Naive thymus-derived CD4-positive, alpha-beta T cell (primary cell): ENCODE data around the gene APOBEC3B. TPM values are rescaled to one million over a fixed set of nuclear protein-coding genes. Genes with fewer than 3 reads are reported as not detected.
"Not testable (repeated sequence)": the region's sequence is repeated elsewhere in the genome, so short reads cannot be mapped to it uniquely, and the experiment has no call there.

Experiments
- ATAC-seq: fragments of 150-1000 bp; cut with Tn5 transposase; 2 replicates; pipeline ENCODE4 v1.10.0; 2021; ENCODE audit warnings: mild to moderate bottlenecking, moderate library complexity
- CTCF ChIA-PET: fragments of 350-600 bp; sonication (Branson Sonifier 250); formaldehyde crosslinking; loops from one replicate; lab custom pipeline; 2021; ENCODE audit warnings: antibody characterized with exemption; lab: Charles Lee
- POLR2A ChIA-PET: fragments of 350-600 bp; sonication (Branson Sonifier 250); formaldehyde crosslinking; loops from one replicate; lab custom pipeline; 2021; ENCODE audit warnings: antibody characterized with exemption, inconsistent platforms; lab: Charles Lee
- DNase-seq, 9 donors: peaks; one replicate each; pipeline versions ENCODE4 v3.0.0 to v3.0.0-alpha.2; 2020 to 2022; ENCODE audit warnings: mixed read lengths in 1 of 9
- H3K27ac ChIP-seq: one replicate; pipeline ENCODE4 v1.7.0; 2013; ENCODE audit warnings: mild to moderate bottlenecking, low read depth, low read length, moderate library complexity
- H3K27me3 ChIP-seq, 2 donors: one replicate each; pipeline ENCODE4 v1.7.0; 2013; ENCODE audit warnings: low read length in 2 of 2, mild to moderate bottlenecking in 2 of 2, moderate library complexity in 2 of 2; ENCODE audit not compliant: control insufficient read depth in 2 of 2, insufficient read depth in 2 of 2
- H3K36me3 ChIP-seq, 3 experiments: 1 replicate in 2 of 3; 2 replicates in 1 of 3; pipeline ENCODE4 v1.7.0; 2013; ENCODE audit warnings: low read length in 3 of 3, mild to moderate bottlenecking in 3 of 3, moderate library complexity in 1 of 3; ENCODE audit not compliant: insufficient read depth in 3 of 3, control insufficient read depth in 2 of 3
- H3K4me1 ChIP-seq, 2 donors: one replicate each; pipeline ENCODE4 v1.7.0; 2013; ENCODE audit warnings: low read length in 2 of 2, mild to moderate bottlenecking in 2 of 2, moderate library complexity in 1 of 2; ENCODE audit not compliant: control insufficient read depth in 2 of 2, insufficient read depth in 2 of 2
- H3K4me3 ChIP-seq: 2 replicates; pipeline ENCODE4 v1.7.0; 2013; ENCODE audit warnings: mild to moderate bottlenecking, low read length
- H3K9me3 ChIP-seq, 3 experiments: 1 replicate in 2 of 3; 2 replicates in 1 of 3; pipeline ENCODE4 v1.7.0; 2013; ENCODE audit warnings: low read length in 3 of 3; ENCODE audit not compliant: control insufficient read depth in 2 of 3
- H3K27ac Mint-ChIP-seq, 9 donors: one replicate each; pipeline ENCODE4 v1.8.0; 2020 to 2022; ENCODE audit warnings: mixed read lengths in 9 of 9, mild to moderate bottlenecking in 8 of 9, moderate library complexity in 5 of 9, inconsistent platforms in 2 of 9
- H3K27me3 Mint-ChIP-seq, 5 donors: one replicate each; pipeline ENCODE4 v1.8.0; 2021 to 2022; ENCODE audit warnings: mixed read lengths in 5 of 5, mild to moderate bottlenecking in 1 of 5
- H3K36me3 Mint-ChIP-seq, 5 donors: one replicate each; pipeline ENCODE4 v1.8.0; 2020 to 2022; ENCODE audit warnings: mixed read lengths in 5 of 5, mild to moderate bottlenecking in 3 of 5, inconsistent platforms in 1 of 5
- H3K4me1 Mint-ChIP-seq, 7 donors: one replicate each; pipeline ENCODE4 v1.8.0; 2020 to 2022; ENCODE audit warnings: mixed read lengths in 7 of 7, mild to moderate bottlenecking in 3 of 7, inconsistent platforms in 1 of 7
- H3K4me3 Mint-ChIP-seq, 10 donors: one replicate each; pipeline ENCODE4 v1.8.0; 2020 to 2022; ENCODE audit warnings: mild to moderate bottlenecking in 10 of 10, mixed read lengths in 10 of 10, moderate library complexity in 6 of 10, inconsistent platforms in 2 of 10
- H3K9me3 Mint-ChIP-seq, 11 donors: one replicate each; pipeline ENCODE4 v1.8.0; 2020 to 2022; ENCODE audit warnings: mixed read lengths in 11 of 11, mild to moderate bottlenecking in 4 of 11, inconsistent platforms in 1 of 11, moderate library complexity in 1 of 11
- intact Hi-C, 2 donors: fragments of 100-400 bp; cut with micrococcal nuclease; formaldehyde crosslinking; loops; one replicate each; pipeline ENCODE4 v1.15.1; 2023
- polyA plus RNA-seq, 2 donors: library from polyadenylated mRNA; unstranded; fragments of 300-500 nt; fragmentation: Illumina TruSeq; gene quantifications; one replicate each; pipeline ENCODE4 v1.2.3, GENCODE V29; 2021
- total RNA-seq, 6 experiments: library from RNA in 5 of 6; stranded (reverse) in 5 of 6; gene quantifications; 1 replicate in 5 of 6; 2 replicates in 1 of 6; pipeline ENCODE4 v1.2.3 and lab custom pipeline; 2021 to 2026

APOBEC3B gene
- total and polyA plus RNA-seq, 7 experiments from 2014 or later: 0.30 to 16.0 (median 7.1) TPM; not detected in 3

GRCh38 chr22:38957808-38958650 is 24.1 kb upstream of the APOBEC3B start:
- ATAC-seq: no peak
- no peaks in the 10 kb centered on the region for H3K27me3 ChIP-seq
- Mint-ChIP-seq H3K9me3 (peaks cover 0 to 2% (median 0%) of the 10 kb centered on the region in 11 donors), H3K4me1 (peaks cover 0 to 42% (median 0%) of the 10 kb centered on the region in 7 donors), H3K27ac (peak overlapping the region in 2 of 9 donors; percentile 14 to 54), H3K27me3 (no peaks in the 10 kb centered on the region), H3K36me3 (no peaks in the 10 kb centered on the region), H3K4me3 (peak overlapping the region in 1 of 10 donors; percentile 44)
- H3K36me3 ChIP-seq: no peaks in the 10 kb centered on the region
- no peaks in the 10 kb centered on the region for H3K9me3 ChIP-seq
- ChIA-PET POLR2A (no interaction called here), CTCF (no interaction called here)
- H3K4me3 ChIP-seq: no peak overlapping the region
- intact Hi-C loops: no loop called here
- no peak overlapping the region for H3K27ac ChIP-seq
- DNase-seq: no peak
- H3K4me1 ChIP-seq: no peaks in the 10 kb centered on the region

- H3K4me3 ChIP-seq, H3K4me1 ChIP-seq, H3K27me3 Mint-ChIP-seq, H3K27me3 ChIP-seq, H3K4me3 Mint-ChIP-seq, ATAC-seq, DNase-seq, intact Hi-C loops, H3K36me3 ChIP-seq, H3K9me3 ChIP-seq, H3K27ac ChIP-seq, POLR2A ChIA-PET, H3K36me3 Mint-ChIP-seq, CTCF ChIA-PET, H3K9me3 Mint-ChIP-seq: not testable (repeated sequence)
- H3K27ac Mint-ChIP-seq: peak overlapping the region in 3 of 9 donors; percentile 14 to 54 (median 28)
- peaks cover 0 to 38% (median 0%) of the 10 kb centered on the region in 7 donors for H3K4me1 Mint-ChIP-seq
Measured at GRCh38 chr22:38958651-38958943, 23.6 kb upstream of the APOBEC3B start.

- no peaks in the 10 kb centered on the region for H3K4me1 ChIP-seq
- H3K4me3 Mint-ChIP-seq: peak overlapping the region in 1 of 10 donors; percentile 17
- DNase-seq (no peak), ATAC-seq (no peak)
- H3K36me3 Mint-ChIP-seq: no peaks in the 10 kb centered on the region
- peak overlapping the region in 1 of 9 donors; percentile 76 for H3K27ac Mint-ChIP-seq
- intact Hi-C loops: no loop called here
- peaks cover 0 to 29% (median 0%) of the 10 kb centered on the region in 7 donors for H3K4me1 Mint-ChIP-seq
- H3K9me3 Mint-ChIP-seq: peaks cover 0 to 2% (median 0%) of the 10 kb centered on the region in 11 donors
- CTCF ChIA-PET: no interaction called here
- H3K36me3 ChIP-seq: no peaks in the 10 kb centered on the region
- H3K27me3 Mint-ChIP-seq: no peaks in the 10 kb centered on the region
- no peak overlapping the region for H3K4me3 ChIP-seq
- no peaks in the 10 kb centered on the region for H3K27me3 ChIP-seq
- POLR2A ChIA-PET: no interaction called here
- H3K27ac ChIP-seq: no peak overlapping the region
- no peaks in the 10 kb centered on the region for H3K9me3 ChIP-seq
Measured at GRCh38 chr22:38959590-38959989, 22.6 kb upstream of the APOBEC3B start.

GRCh38 chr22:38960673-38961072 is 21.5 kb upstream of the APOBEC3B start:
- CTCF ChIA-PET, H3K9me3 Mint-ChIP-seq, H3K4me3 Mint-ChIP-seq, DNase-seq, H3K4me3 ChIP-seq, H3K27ac ChIP-seq, intact Hi-C loops, H3K36me3 Mint-ChIP-seq, H3K4me1 ChIP-seq, H3K36me3 ChIP-seq, ATAC-seq, POLR2A ChIA-PET, H3K27ac Mint-ChIP-seq, H3K27me3 Mint-ChIP-seq, H3K27me3 ChIP-seq, H3K9me3 ChIP-seq: not testable (repeated sequence)
- H3K4me1 Mint-ChIP-seq: peaks cover 0 to 20% (median 0%) of the 10 kb centered on the region in 7 donors

- H3K27me3 ChIP-seq, H3K9me3 ChIP-seq, H3K36me3 ChIP-seq, ATAC-seq, H3K27ac Mint-ChIP-seq, H3K27me3 Mint-ChIP-seq, H3K36me3 Mint-ChIP-seq, CTCF ChIA-PET, H3K9me3 Mint-ChIP-seq, H3K4me3 Mint-ChIP-seq, DNase-seq, H3K4me3 ChIP-seq, POLR2A ChIA-PET, H3K27ac ChIP-seq, intact Hi-C loops, H3K4me1 ChIP-seq: not testable (repeated sequence)
- H3K4me1 Mint-ChIP-seq: peaks cover 0 to 15% (median 0%) of the 10 kb centered on the region in 7 donors
Measured at GRCh38 chr22:38963291-38963738, 18.8 kb upstream of the APOBEC3B start.

- Mint-ChIP-seq H3K36me3 (no peaks in the 10 kb centered on the region), H3K27ac (peak overlapping the region in 1 of 9 donors; percentile 55), H3K4me1 (peaks cover 0 to 15% (median 0%) of the 10 kb centered on the region in 7 donors), H3K9me3 (no peaks in the 10 kb centered on the region), H3K27me3 (peaks cover 0 to 5% (median 0%) of the 10 kb centered on the region in 5 donors), H3K4me3 (no peak overlapping the region)
- ChIA-PET POLR2A (no interaction called here), CTCF (no interaction called here)
- Histone ChIP-seq H3K36me3 (no peaks in the 10 kb centered on the region), H3K27ac (no peak overlapping the region), H3K9me3 (no peaks in the 10 kb centered on the region), H3K4me3 (no peak overlapping the region), H3K4me1 (no peaks in the 10 kb centered on the region), H3K27me3 (no peaks in the 10 kb centered on the region)
- ATAC-seq: no peak
- intact Hi-C loops: no loop called here
- no peak for DNase-seq
Measured at GRCh38 chr22:38963872-38964271, 18.3 kb upstream of the APOBEC3B start.

GRCh38 chr22:38964306-38964705 is 17.8 kb upstream of the APOBEC3B start:
- H3K36me3 ChIP-seq: no peaks in the 10 kb centered on the region
- H3K9me3 Mint-ChIP-seq: no peaks in the 10 kb centered on the region
- no peaks in the 10 kb centered on the region for H3K4me1 ChIP-seq
- H3K4me3 Mint-ChIP-seq: no peak overlapping the region
- no peaks in the 10 kb centered on the region for H3K36me3 Mint-ChIP-seq
- intact Hi-C loops: no loop called here
- CTCF ChIA-PET: no interaction called here
- H3K27me3 ChIP-seq: no peaks in the 10 kb centered on the region
- peaks cover 0 to 16% (median 0%) of the 10 kb centered on the region in 7 donors for H3K4me1 Mint-ChIP-seq
- no peak for DNase-seq
- no peak overlapping the region for H3K4me3 ChIP-seq
- H3K27ac ChIP-seq: no peak overlapping the region
- POLR2A ChIA-PET: no interaction called here
- no peaks in the 10 kb centered on the region for H3K9me3 ChIP-seq
- H3K27me3 Mint-ChIP-seq: peaks cover 0 to 9% (median 0%) of the 10 kb centered on the region in 5 donors
- peak overlapping the region in 1 of 9 donors; percentile 9 for H3K27ac Mint-ChIP-seq
- ATAC-seq: no peak
